Panc1 (cell line): ENCODE data around the gene LMF1.

Experiments used
- CTCF ChIP-seq: fragments of 450-650 bp; IDR thresholded peaks from 2 replicates; pipeline ENCODE4 v1.5.1; 2017; ENCODE audit warnings: mild to moderate bottlenecking
- SIN3A ChIP-seq: IDR thresholded peaks from 2 replicates; pipeline ENCODE4 v1.6.1; 2012; ENCODE audit warnings: low read depth, mild to moderate bottlenecking, low read length, moderate library complexity, borderline replicate concordance; ENCODE audit not compliant: insufficient read depth
- TCF7L2 ChIP-seq: IDR thresholded peaks from 2 replicates; pipeline ENCODE4 v1.6.1; 2011; ENCODE audit warnings: mild to moderate bottlenecking, low read depth, low read length, inconsistent platforms

GRCh38 chr16:1002399-1003166, 31.8 kb upstream of the LMF1 start:
- TF ChIP-seq CTCF (no peak), SIN3A (no peak), TCF7L2 (peak; percentile 30; the same call in 1 of the 2 replicates)
